GM21390 (cell line): Measurements from ENCODE around the gene ACTN3.
"Not testable (repeated sequence)": the region's sequence is repeated elsewhere in the genome, so short reads cannot be mapped to it uniquely, and the experiment has no call there.

Experiments
- ATAC-seq: cut with Tn5 transposase; IDR thresholded peaks from one replicate; pipeline ENCODE4 v1.9.1; 2021; ENCODE audit not compliant: unreplicated experiment

Gene ACTN3

GRCh38 chr11:66595245-66595904, 48.7 kb downstream of the ACTN3 start:
- ATAC-seq: no peak

- no peak for ATAC-seq
Observed at GRCh38 chr11:66598993-66599392, 52.3 kb downstream of the ACTN3 start.

- no peak for ATAC-seq
Observed at GRCh38 chr11:66600219-66600618, 53.5 kb downstream of the ACTN3 start.

GRCh38 chr11:66600631-66601233, 54.0 kb downstream of the ACTN3 start:
- ATAC-seq: no peak

GRCh38 chr11:66603072-66603471, 56.4 kb downstream of the ACTN3 start:
- no peak for ATAC-seq

GRCh38 chr11:66604155-66604554, 57.5 kb downstream of the ACTN3 start:
- ATAC-seq: no peak

- ATAC-seq: not testable (repeated sequence)
Observed at GRCh38 chr11:66606608-66607007, 59.9 kb downstream of the ACTN3 start.

- no peak for ATAC-seq
Observed at GRCh38 chr11:66607126-66607834, 60.6 kb downstream of the ACTN3 start.

- no peak for ATAC-seq
Observed at GRCh38 chr11:66609721-66610617, 63.3 kb downstream of the ACTN3 start.

GRCh38 chr11:66612458-66612857, 65.8 kb downstream of the ACTN3 start:
- no peak for ATAC-seq
